Tibial nerve (tissue), 3 donors: ENCODE results near the gene STK39.

ENCODE experiments used
- POLR2A ChIP-seq, 2 donors: fragments of 450-650 bp; IDR thresholded peaks; one replicate each; pipeline ENCODE4 v1.6.1; 2017; ENCODE audit warnings: antibody characterized with exemption in 2 of 2, mild to moderate bottlenecking in 2 of 2, moderate library complexity in 2 of 2
- TF ChIP-seq, protein P1 (sequence below), 5 experiments: fragments of 200-600 bp in 3 of 5; fragments of 450-650 bp in 2 of 5; sonication (generic) in 3 of 5; IDR thresholded peaks; one replicate each; pipeline ENCODE4 v1.5.1; 2016 to 2019; ENCODE audit warnings: antibody characterized with exemption in 5 of 5, mild to moderate bottlenecking in 3 of 5, moderate library complexity in 2 of 5

DNA sequence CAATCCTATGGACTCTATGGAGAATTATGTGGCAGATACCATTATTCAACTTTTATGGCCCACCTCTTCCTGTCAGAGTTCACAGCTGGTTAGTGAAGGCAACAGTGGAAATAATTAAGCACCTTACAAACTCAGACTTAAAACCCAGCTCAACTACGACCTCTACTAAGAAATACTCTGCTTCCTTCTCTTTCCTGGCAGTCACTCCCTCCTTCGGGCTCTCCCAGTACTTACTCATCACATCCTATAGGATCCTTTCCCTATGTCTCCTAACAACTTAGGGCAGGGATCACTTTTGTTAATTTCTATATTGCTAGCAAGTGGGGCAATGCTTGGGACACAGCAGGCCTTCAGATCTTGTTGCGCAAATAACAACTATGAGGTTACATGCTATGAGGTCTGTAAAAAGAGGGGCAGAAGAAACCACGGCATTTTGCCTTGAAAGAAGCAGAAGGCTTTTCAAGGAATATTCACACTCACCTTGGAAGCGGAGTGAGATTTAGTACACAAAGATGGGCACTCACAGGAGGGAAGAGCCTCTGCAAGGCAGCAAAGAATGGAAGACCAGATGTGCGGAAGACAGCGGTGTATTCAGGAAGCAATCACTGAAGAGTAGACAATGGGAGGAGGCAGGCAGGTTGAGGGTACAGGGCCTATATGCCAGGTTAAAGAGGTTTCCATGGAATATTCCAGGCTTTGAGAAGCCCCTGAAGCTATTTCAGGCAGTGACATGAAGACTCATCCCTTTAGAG is 2.1 kb downstream of the STK39 start:
- no peak for TF ChIP-seq POLR2A (IDR thresholded peaks at IDR 0.05)
- TF ChIP-seq, protein P1, sequence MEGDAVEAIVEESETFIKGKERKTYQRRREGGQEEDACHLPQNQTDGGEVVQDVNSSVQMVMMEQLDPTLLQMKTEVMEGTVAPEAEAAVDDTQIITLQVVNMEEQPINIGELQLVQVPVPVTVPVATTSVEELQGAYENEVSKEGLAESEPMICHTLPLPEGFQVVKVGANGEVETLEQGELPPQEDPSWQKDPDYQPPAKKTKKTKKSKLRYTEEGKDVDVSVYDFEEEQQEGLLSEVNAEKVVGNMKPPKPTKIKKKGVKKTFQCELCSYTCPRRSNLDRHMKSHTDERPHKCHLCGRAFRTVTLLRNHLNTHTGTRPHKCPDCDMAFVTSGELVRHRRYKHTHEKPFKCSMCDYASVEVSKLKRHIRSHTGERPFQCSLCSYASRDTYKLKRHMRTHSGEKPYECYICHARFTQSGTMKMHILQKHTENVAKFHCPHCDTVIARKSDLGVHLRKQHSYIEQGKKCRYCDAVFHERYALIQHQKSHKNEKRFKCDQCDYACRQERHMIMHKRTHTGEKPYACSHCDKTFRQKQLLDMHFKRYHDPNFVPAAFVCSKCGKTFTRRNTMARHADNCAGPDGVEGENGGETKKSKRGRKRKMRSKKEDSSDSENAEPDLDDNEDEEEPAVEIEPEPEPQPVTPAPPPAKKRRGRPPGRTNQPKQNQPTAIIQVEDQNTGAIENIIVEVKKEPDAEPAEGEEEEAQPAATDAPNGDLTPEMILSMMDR (IDR thresholded peaks at IDR 0.05) = no peak
